NCI-H2227 (cell line): ENCODE measurements around the gene SRGN.
"Not testable (repeated sequence)": the region's sequence is repeated elsewhere in the genome, so short reads cannot be mapped to it uniquely, and the experiment has no call there.

Experiments used
- DNase-seq: peaks from one replicate; lab custom pipeline; 2025; ENCODE audit not compliant: unreplicated experiment; lab: John Stamatoyannopoulos, UW

Gene SRGN, protein sequence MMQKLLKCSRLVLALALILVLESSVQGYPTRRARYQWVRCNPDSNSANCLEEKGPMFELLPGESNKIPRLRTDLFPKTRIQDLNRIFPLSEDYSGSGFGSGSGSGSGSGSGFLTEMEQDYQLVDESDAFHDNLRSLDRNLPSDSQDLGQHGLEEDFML

GRCh38 chr10:69087590-69088470 lies at the start of gene SRGN:
TSS of gene SRGN (plus strand) at chr10:69088103. CDS start at chr10:69088158, 55 bp downstream.
- DNase-seq = no peak

DNA sequence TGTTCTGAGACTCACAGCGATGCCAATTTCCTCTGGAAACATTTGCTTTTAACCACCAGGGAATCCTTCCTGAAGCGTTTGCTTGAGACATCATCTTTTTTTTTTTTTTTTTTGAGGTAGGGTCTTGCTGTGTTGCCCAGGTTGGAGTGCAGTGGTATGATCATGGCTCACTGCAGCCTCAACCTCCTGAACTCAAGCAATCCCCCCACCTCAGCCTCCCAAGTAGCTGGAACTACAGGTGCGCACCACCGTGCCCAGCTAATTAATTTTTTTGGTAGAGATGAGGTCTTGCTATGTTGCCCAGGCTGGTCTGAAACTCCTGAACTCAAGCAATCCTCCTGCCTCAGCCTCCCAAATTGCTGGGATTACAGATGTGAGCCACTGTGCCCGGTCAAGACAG lies 47.0 kb upstream of the SRGN start:
- DNase-seq = not testable (repeated sequence)

GRCh38 chr10:69042417-69042816 lies 45.5 kb upstream of the SRGN start:
- no peak for DNase-seq

DNA sequence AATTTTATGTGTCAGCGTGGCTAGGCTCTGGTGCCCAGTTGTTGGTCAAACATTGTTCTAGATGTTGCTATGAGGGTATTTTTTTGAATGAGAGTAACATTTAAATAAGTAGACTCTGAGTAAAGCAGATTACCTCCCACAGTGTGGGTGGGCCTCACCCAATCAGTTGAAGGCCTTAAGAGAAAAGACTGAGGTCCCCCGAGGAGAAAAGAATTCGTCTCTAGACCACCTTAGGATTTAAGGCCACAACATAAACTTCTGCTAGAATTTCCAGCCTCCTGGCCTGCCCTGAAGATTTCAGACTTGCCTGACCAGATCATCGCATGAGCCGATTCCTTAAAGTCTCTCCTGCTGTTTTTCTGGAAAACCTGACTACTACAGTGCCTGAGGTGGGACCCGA lies 45.1 kb upstream of the SRGN start:
- DNase-seq = no peak

DNA sequence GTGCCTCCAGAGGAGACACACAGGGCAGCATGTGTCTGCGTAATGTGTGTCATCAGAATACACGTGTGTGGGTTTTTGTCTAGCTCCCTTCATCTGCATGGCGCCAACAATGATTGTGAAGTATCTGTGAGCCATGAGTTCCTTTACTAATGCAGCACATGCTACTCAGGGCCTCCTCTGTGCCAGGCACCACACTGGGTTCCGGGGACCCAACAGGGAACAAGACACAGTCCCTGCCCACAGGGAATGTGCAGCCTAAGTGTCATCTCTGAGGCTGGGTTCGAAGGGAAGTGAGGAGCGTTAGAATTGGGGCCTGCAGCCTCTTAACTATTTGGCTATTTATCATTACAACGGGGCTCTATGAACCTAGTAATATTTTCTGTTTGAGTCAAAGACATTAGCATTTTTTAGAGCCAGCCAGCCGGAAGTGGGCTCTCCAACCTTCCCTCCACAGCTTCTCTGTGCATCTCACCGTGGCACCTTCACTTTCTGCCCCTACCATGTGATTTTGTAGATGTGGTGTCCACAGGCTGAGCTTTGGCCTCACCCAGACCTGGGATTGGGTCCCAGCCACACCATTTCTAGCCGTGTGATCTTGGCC lies 43.9 kb upstream of the SRGN start:
- no peak for DNase-seq

DNA sequence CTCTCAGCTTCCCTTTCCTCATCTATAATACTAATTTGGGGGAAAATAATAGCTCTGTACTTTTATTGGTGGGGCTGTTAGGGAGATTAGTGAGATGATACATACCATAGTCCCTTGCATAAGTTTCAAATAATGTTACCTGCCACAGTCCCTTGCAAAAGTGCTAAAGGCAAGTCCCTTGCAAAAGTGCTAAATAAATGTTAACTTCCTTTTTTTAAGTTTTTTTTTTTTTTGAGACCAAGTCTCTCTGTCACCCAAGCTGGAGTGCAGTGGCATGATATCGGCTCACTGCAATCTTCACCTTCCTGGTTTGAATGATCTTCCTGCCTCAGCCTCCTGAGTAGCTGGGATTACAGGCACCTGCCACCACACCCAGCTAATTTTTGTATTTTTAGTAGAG lies 43.4 kb upstream of the SRGN start:
- DNase-seq = no peak

- DNase-seq = no peak
These were observed 42.2 kb upstream of the SRGN start for GRCh38 chr10:69045441-69046300.

GRCh38 chr10:69047111-69047832 lies 40.6 kb upstream of the SRGN start:
- DNase-seq = no peak

- DNase-seq = no peak
These were observed 39.8 kb upstream of the SRGN start for GRCh38 chr10:69048103-69048502.

DNA sequence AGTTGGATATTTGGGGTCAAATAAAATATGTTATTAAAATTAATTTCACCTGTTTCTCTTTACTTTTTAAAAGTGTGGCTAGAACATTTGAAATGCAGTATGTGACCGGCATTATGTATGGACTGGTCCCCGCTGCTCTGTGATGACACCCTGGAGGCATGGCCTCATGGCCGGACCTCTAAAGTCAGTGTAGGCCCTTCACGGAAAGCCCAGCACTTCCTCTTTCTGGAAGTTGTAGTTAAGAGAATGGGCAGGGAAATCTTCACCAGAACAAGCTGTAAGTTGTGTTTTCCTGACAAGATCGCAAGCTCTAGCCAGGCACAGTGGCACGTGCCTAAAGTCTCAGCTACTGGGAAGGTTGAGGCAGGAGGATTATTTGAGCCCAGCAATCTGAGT lies 38.3 kb upstream of the SRGN start:
- no peak for DNase-seq

DNA sequence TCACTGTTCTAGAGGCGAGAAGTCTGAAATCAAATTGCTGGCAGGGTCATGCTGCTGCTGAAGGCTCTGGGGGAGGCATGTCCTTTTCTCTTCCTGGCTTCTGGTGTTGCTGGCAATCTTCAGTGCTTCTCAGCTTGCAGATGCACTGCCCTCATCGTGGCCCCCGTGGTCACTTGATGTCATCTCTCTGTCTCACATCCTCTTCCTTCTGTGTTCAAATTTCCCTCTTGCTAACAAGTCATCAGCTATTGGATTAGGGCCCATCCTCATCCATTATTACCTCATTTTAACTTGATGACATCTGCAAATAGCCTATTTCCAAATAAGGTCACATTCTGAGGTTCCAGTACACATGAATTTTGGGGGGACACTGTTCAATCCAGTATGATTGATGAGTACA lies 36.6 kb upstream of the SRGN start:
- DNase-seq = no peak

- no peak for DNase-seq
These were observed 36.0 kb upstream of the SRGN start for GRCh38 chr10:69051710-69052487.

DNA sequence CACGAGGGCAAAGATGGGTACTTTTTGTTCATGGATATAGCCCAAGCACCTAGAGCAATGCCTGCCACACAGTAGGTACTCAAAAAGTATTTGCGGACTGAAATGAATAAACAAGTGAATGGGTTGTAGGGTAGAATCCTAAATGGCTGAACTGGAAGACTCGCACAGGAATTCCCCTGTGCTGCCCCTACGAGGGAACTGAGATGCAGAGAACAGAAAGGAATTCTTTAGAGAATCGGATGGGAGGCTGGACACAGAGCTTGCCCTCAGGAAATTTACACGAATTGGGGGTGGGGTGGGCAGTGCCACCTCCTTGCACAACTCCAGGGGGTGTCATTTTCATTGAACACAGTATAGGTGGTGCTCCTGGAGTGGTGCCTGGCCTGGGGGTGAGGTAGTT lies 35.2 kb upstream of the SRGN start:
- no peak for DNase-seq

GRCh38 chr10:69055241-69055640 lies 32.7 kb upstream of the SRGN start:
- no peak for DNase-seq

DNA sequence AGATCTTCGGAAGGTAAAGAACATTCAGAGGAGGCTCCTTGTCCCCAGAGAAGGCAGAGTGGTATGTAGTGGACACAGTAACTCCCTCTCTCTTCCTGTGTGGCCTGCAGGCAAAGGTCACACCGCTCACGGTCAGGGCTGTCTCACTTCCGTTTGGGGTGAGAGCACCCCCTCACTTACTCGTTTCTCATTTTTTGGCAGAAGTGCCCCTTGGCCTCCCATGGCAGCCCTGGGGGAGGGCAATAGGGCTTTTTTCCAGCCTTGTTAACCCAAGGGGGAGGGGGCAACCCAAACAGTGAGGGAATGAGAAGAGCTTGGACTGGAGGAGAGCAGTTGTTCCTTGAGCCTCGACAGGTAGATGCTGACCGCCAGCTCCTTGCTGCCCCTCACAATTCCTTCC lies 31.8 kb upstream of the SRGN start:
- DNase-seq = no peak

- DNase-seq = no peak
These were observed 31.2 kb upstream of the SRGN start for GRCh38 chr10:69056536-69057260.

DNA sequence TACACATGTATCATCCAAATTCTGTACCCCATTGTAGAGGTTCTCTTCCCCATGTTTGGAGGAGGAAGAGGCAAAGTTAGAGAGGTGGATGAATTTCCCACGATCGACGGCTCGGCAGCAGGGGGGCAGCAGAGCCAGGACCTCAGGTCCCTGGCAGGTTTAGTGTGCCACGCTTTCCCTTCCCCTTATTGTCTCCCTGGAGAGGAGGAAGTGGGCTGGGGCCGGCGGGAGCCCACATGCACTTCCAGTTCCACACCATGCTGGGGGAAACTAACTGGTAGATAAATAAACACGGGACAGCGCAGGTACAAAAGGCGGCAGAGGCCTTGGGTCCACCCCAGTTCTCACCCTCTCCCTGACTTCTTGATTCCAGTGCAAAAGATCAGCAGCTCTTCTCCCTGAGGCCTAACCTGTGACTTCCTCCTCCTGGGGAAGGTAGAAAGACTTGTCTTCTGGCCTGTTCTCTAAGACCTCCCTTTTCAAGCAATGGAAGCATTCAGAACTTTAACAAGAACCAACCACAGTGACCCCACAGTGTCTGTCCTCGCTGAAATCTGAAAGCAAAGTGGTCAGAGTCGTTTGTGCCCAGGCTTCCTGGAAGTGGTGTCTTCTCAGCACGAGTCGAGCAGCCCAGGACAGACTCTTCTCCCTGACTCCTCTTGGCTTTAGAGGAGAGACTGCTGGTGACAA lies 30.5 kb upstream of the SRGN start:
- DNase-seq = no peak

GRCh38 chr10:69057951-69058297 lies 30.0 kb upstream of the SRGN start:
- DNase-seq = no peak
